SK-N-SH (cell line): Measurements from ENCODE around the gene PAN3. TPM values are rescaled to one million over a fixed set of nuclear protein-coding genes. Genes with fewer than 3 reads are reported as not detected.

ENCODE experiments used
- CTCF ChIA-PET: fragments of 300-600, 350-600 bp; formaldehyde crosslinking; extraction: SDS; loops from one replicate; lab custom pipeline; 2021; lab: Yijun Ruan, JAX
- POLR2A ChIA-PET: fragments of 350-600 bp; sonication (Branson Sonifier 250); formaldehyde crosslinking; extraction: SDS; loops from one replicate; lab custom pipeline; 2020; ENCODE audit warnings: antibody characterized with exemption, inconsistent platforms; lab: Yijun Ruan, JAX
- DNase-seq: peaks from one replicate; pipeline ENCODE4 v3.0.0; 2012
- H2AFZ ChIP-seq: fragments of 200-600 bp; sonication (generic); 2 replicates; pipeline ENCODE4 v1.8.1; 2016; ENCODE audit warnings: antibody characterized with exemption, mild to moderate bottlenecking, low read depth
- H3F3A ChIP-seq: fragments of 200-600 bp; sonication (generic); replicated peaks from 2 replicates; pipeline ENCODE3; 2016; ENCODE audit warnings: antibody characterized with exemption, mild to moderate bottlenecking; ENCODE audit not compliant: insufficient read depth
- H3K27ac ChIP-seq, 2 experiments: fragments of 200-500 bp in 1 of 2; fragments of 200-600 bp in 1 of 2; sonication (Bioruptor generic) in 1 of 2; sonication (generic), shearing (Covaris generic) in 1 of 2; 2 replicates each; pipeline versions ENCODE4 v1.5.1 to v1.6.1; 2014 to 2016; ENCODE audit warnings: low read depth in 2 of 2, inconsistent platforms in 1 of 2, low read length in 1 of 2, mild to moderate bottlenecking in 1 of 2, mixed read lengths in 1 of 2
- H3K27me3 ChIP-seq: fragments of 200-600 bp; sonication (generic), shearing (Covaris generic); 2 replicates; pipeline ENCODE4 v1.6.1; 2016; ENCODE audit warnings: mixed run types; ENCODE audit not compliant: insufficient read depth
- H3K36me3 ChIP-seq, 2 experiments: fragments of 200-500 bp in 1 of 2; fragments of 200-600 bp in 1 of 2; sonication (Bioruptor generic) in 1 of 2; sonication (generic) in 1 of 2; replicated peaks in 1 of 2; 2 replicates each; pipeline versions ENCODE3 to v1.5.1; 2014 to 2016; ENCODE audit warnings: low read length in 1 of 2, mild to moderate bottlenecking in 1 of 2; ENCODE audit not compliant: insufficient read depth in 2 of 2, control insufficient read depth in 1 of 2
- H3K4me1 ChIP-seq, 2 experiments: fragments of 200-500 bp in 1 of 2; fragments of 200-600 bp in 1 of 2; sonication (Bioruptor generic) in 1 of 2; sonication (generic), shearing (Covaris generic) in 1 of 2; 2 replicates each; pipeline versions ENCODE4 v1.5.1 to v1.6.1; 2014 to 2016; ENCODE audit warnings: low read depth in 1 of 2, low read length in 1 of 2, mixed run types in 1 of 2; ENCODE audit not compliant: insufficient read depth in 2 of 2, control insufficient read depth in 1 of 2
- H3K4me2 ChIP-seq: fragments of 200-600 bp; sonication (generic), shearing (Covaris generic); 2 replicates; pipeline ENCODE4 v1.6.1; 2017; ENCODE audit warnings: mixed run types
- H3K4me3 ChIP-seq, 2 experiments: fragments of 200-500 bp in 1 of 2; fragments of 200-600 bp in 1 of 2; sonication (Bioruptor generic) in 1 of 2; sonication (generic), shearing (Covaris generic) in 1 of 2; 2 replicates each; pipeline versions ENCODE4 v1.5.1 to v1.8.1; 2014 to 2016; ENCODE audit warnings: low read depth in 2 of 2, inconsistent platforms in 1 of 2, low read length in 1 of 2, mild to moderate bottlenecking in 1 of 2, mixed read lengths in 1 of 2, moderate library complexity in 1 of 2
- H3K79me2 ChIP-seq: fragments of 200-600 bp; sonication (generic); 2 replicates; pipeline ENCODE4 v1.8.1; 2017; ENCODE audit warnings: mild to moderate bottlenecking; ENCODE audit not compliant: insufficient read depth
- H3K9ac ChIP-seq: fragments of 200-600 bp; sonication (generic); 2 replicates; pipeline ENCODE4 v1.6.1; 2017; ENCODE audit warnings: mixed run types
- H3K9me2 ChIP-seq: fragments of 200-600 bp; sonication (generic); 2 replicates; pipeline ENCODE4 v1.6.1; 2017; ENCODE audit warnings: mixed run types
- H3K9me3 ChIP-seq: fragments of 200-600 bp; sonication (generic); 2 replicates; pipeline ENCODE4 v1.6.1; 2017; ENCODE audit warnings: mixed run types, mild to moderate bottlenecking, moderate library complexity
- H4K20me1 ChIP-seq: fragments of 200-600 bp; sonication (generic); 2 replicates; pipeline ENCODE4 v1.6.1; 2017; ENCODE audit warnings: mild to moderate bottlenecking, mixed run types; ENCODE audit not compliant: insufficient read depth
- CHD2 ChIP-seq: fragments of 150-350 bp; IDR thresholded peaks from 2 replicates; pipeline ENCODE4 v1.6.1; 2018; ENCODE audit warnings: low read length; ENCODE audit not compliant: partially characterized antibody
- ELF1 ChIP-seq: IDR thresholded peaks from 2 replicates; pipeline ENCODE4 v1.4.0; 2012
- EP300 ChIP-seq, 2 experiments: IDR thresholded peaks; 2 replicates each; pipeline versions ENCODE4 v1.4.0 to v1.6.1; 2012; ENCODE audit warnings: borderline replicate concordance in 1 of 2, low read depth in 1 of 2, low read length in 1 of 2
- FOXJ3 ChIP-seq: sonication (generic); formaldehyde crosslinking; IDR thresholded peaks from 2 replicates; pipeline ENCODE4 v1.5.1; 2020; ENCODE audit warnings: mild to moderate bottlenecking, missing genetic modification reagents
- GABPA ChIP-seq: IDR thresholded peaks from 2 replicates; pipeline ENCODE4 v1.4.0; 2012; ENCODE audit warnings: low read depth, mild to moderate bottlenecking
- MEF2A ChIP-seq: IDR thresholded peaks from 2 replicates; pipeline ENCODE4 v1.4.0; 2012; ENCODE audit warnings: low read depth, borderline replicate concordance
- MXI1 ChIP-seq: IDR thresholded peaks from 2 replicates; pipeline ENCODE4 v1.6.1; 2012; ENCODE audit warnings: mild to moderate bottlenecking, low read depth, low read length, improper control_type of control experiment
- NFIC ChIP-seq: IDR thresholded peaks from 2 replicates; pipeline ENCODE4 v1.4.0; 2012; ENCODE audit warnings: borderline replicate concordance
- RAD21 ChIP-seq: IDR thresholded peaks from 2 replicates; pipeline ENCODE4 v1.6.1; 2012; ENCODE audit warnings: mild to moderate bottlenecking, low read length
- RCOR1 ChIP-seq: fragments of 150-350 bp; IDR thresholded peaks from 2 replicates; pipeline ENCODE4 v1.6.1; 2017; ENCODE audit warnings: antibody characterized with exemption, low read length
- SMC3 ChIP-seq: IDR thresholded peaks from 2 replicates; pipeline ENCODE4 v1.6.1; 2012; ENCODE audit warnings: low read depth, low read length, improper control_type of control experiment
- TAF1 ChIP-seq: IDR thresholded peaks from 2 replicates; pipeline ENCODE4 v1.6.1; 2012; ENCODE audit warnings: low read depth, mild to moderate bottlenecking, low read length, moderate library complexity, borderline replicate concordance
- TCF12 ChIP-seq: IDR thresholded peaks from 2 replicates; pipeline ENCODE4 v1.4.0; 2012
- TEAD4 ChIP-seq: IDR thresholded peaks from 2 replicates; pipeline ENCODE4 v1.4.0; 2012; ENCODE audit warnings: mild to moderate bottlenecking, borderline replicate concordance; ENCODE audit not compliant: insufficient read depth
- WGBS: methylation state at CpG from one replicate; pipeline ENCODE4 v1.1.6; 2017; ENCODE audit warnings: low lambda C conversion rate; 5-methylcytosine and 5-hydroxymethylcytosine counted together
- polyA plus RNA-seq, 3 experiments: library from polyadenylated mRNA; depleted of rRNA; stranded (reverse); fragments of >200 nt; gene quantifications; 2 replicates each; pipeline ENCODE4 v1.2.3, GENCODE V29; 2012
- TF ChIP-seq, protein P1 (sequence below): IDR thresholded peaks from 2 replicates; pipeline ENCODE4 v1.4.0; 2012; ENCODE audit warnings: low read depth, borderline replicate concordance
- TF ChIP-seq, protein P2 (sequence below): IDR thresholded peaks from 2 replicates; pipeline ENCODE4 v1.4.0; 2012; ENCODE audit warnings: low read depth, borderline replicate concordance
- TF ChIP-seq, protein P3 (sequence below): fragments of 200-600 bp; sonication (generic); IDR thresholded peaks from 2 replicates; pipeline ENCODE4 v1.6.1; 2017; ENCODE audit warnings: antibody characterized with exemption, mild to moderate bottlenecking, moderate library complexity

PAN3 gene
- polyA plus RNA-seq, 1 of the 3 experiments (the other 2 are of a cell fraction): 6.4 TPM

DNA sequence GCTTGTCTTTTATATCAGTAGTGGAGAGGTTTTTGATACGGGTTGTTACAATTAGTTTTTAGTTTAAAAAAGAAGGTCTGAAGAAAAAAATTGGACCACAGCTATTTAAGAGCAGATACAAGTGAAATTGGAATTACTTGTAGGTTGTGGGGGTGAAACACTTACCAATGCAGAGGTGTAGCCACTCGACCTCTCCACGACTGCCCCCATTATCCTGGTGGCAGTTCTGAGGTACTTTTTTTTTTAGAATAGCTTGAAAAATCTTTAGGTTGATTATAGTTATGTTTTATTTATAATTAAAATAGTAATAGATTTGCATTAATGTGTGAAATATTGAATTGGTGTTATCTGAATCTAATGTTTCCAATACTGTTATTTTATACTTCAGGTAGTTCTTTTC lies 60.7 kb downstream of the PAN3 start:
- WGBS: 91% methylated on average over 3 of the region's 3 CpGs
- no peak for DNase-seq

DNA sequence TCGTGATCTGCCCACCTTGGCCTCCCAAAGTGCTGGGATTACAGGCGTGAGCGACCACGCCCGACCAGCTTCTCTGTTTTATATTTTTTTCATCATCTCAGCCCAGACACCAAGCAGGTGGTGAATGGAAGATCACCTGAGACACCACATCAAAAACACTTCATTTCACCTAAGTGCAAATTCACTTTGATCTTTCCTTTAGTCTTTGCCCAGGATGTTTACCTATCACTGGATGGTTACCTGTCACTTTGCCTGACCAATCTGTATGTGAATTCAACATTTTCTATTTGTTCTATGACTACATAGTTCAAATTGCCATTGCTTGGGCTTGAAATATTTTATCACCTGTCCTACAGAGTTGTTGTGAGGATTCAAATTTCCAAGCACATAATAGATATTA lies 65.7 kb downstream of the PAN3 start:
- Histone ChIP-seq H3K27me3 (no peaks in the 10 kb centered on the region), H3K9me3 (no peaks in the 10 kb centered on the region), H3K4me1 (no peaks in the 10 kb centered on the region), H3K9ac (no peak overlapping the region), H3K79me2 (no peaks in the 10 kb centered on the region), H3K4me3 (no peak overlapping the region), H2AFZ (no peak overlapping the region), H4K20me1 (no peaks in the 10 kb centered on the region), H3K4me2 (no peak overlapping the region), H3K27ac (no peak overlapping the region), H3K36me3 (peaks cover 2 to 18% of the 10 kb centered on the region in 2 experiments), H3K9me2 (no peaks in the 10 kb centered on the region), H3F3A (no peaks in the 10 kb centered on the region)
- DNase-seq: no peak
- ChIA-PET CTCF (interaction anchor here (1.1 kb wide), 1 partner anchor 13 kb away, joined by 3 read pairs; no protein-coding TSS in a partner anchor), POLR2A (no interaction called here)
- TF ChIP-seq ELF1 (no peak), EP300 (IDR thresholded peaks at IDR 0.05; ENCODE audit: borderline replicate concordance in 1 of 2, low read depth in 1 of 2, low read length in 1 of 2) (no peak), RAD21 (no peak), TEAD4 (no peak), GABPA (no peak), MEF2A (no peak), TCF12 (no peak), RCOR1 (no peak), CHD2 (no peak), FOXJ3 (CRISPR knock-in tag) (no peak), NFIC (no peak), MXI1 (no peak), TAF1 (no peak)
- TF ChIP-seq, protein P1, sequence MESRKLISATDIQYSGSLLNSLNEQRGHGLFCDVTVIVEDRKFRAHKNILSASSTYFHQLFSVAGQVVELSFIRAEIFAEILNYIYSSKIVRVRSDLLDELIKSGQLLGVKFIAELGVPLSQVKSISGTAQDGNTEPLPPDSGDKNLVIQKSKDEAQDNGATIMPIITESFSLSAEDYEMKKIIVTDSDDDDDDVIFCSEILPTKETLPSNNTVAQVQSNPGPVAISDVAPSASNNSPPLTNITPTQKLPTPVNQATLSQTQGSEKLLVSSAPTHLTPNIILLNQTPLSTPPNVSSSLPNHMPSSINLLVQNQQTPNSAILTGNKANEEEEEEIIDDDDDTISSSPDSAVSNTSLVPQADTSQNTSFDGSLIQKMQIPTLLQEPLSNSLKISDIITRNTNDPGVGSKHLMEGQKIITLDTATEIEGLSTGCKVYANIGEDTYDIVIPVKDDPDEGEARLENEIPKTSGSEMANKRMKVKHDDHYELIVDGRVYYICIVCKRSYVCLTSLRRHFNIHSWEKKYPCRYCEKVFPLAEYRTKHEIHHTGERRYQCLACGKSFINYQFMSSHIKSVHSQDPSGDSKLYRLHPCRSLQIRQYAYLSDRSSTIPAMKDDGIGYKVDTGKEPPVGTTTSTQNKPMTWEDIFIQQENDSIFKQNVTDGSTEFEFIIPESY: no peak
- TF ChIP-seq, protein P2, sequence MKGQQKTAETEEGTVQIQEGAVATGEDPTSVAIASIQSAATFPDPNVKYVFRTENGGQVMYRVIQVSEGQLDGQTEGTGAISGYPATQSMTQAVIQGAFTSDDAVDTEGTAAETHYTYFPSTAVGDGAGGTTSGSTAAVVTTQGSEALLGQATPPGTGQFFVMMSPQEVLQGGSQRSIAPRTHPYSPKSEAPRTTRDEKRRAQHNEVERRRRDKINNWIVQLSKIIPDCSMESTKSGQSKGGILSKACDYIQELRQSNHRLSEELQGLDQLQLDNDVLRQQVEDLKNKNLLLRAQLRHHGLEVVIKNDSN: no peak
- 98% methylated on average over 5 of the region's 5 CpGs for WGBS

More for the DNA sequence above, 60.7 kb downstream of the PAN3 start:
- CTCF ChIA-PET: interaction anchor here (0.9 kb wide), 1 partner anchor 14 kb away, joined by 3 read pairs; no protein-coding TSS in a partner anchor
- Histone ChIP-seq H3K27ac (no peak overlapping the region), H3F3A (no peaks in the 10 kb centered on the region), H3K79me2 (no peaks in the 10 kb centered on the region), H3K9me2 (no peaks in the 10 kb centered on the region), H3K27me3 (no peaks in the 10 kb centered on the region), H4K20me1 (no peaks in the 10 kb centered on the region), H3K4me3 (no peak overlapping the region), H2AFZ (no peak overlapping the region), H3K4me2 (no peak overlapping the region), H3K4me1 (no peaks in the 10 kb centered on the region), H3K9me3 (no peaks in the 10 kb centered on the region), H3K9ac (no peak overlapping the region), H3K36me3 (peaks cover 0 to 18% of the 10 kb centered on the region in 2 experiments)
- TF ChIP-seq TAF1 (no peak), NFIC (no peak), SMC3 (no peak)
- TF ChIP-seq, protein P2: no peak
- TF ChIP-seq, protein P3, sequence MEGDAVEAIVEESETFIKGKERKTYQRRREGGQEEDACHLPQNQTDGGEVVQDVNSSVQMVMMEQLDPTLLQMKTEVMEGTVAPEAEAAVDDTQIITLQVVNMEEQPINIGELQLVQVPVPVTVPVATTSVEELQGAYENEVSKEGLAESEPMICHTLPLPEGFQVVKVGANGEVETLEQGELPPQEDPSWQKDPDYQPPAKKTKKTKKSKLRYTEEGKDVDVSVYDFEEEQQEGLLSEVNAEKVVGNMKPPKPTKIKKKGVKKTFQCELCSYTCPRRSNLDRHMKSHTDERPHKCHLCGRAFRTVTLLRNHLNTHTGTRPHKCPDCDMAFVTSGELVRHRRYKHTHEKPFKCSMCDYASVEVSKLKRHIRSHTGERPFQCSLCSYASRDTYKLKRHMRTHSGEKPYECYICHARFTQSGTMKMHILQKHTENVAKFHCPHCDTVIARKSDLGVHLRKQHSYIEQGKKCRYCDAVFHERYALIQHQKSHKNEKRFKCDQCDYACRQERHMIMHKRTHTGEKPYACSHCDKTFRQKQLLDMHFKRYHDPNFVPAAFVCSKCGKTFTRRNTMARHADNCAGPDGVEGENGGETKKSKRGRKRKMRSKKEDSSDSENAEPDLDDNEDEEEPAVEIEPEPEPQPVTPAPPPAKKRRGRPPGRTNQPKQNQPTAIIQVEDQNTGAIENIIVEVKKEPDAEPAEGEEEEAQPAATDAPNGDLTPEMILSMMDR: no peak; the same call in 1 of the 2 replicates
- POLR2A ChIA-PET: no interaction called here
